ENCODE measurements around the gene TPSD1.
"Not testable (repeated sequence)": the region's sequence is repeated elsewhere in the genome, so short reads cannot be mapped to it uniquely, and the experiment has no call there.

TPSD1 gene

DNA sequence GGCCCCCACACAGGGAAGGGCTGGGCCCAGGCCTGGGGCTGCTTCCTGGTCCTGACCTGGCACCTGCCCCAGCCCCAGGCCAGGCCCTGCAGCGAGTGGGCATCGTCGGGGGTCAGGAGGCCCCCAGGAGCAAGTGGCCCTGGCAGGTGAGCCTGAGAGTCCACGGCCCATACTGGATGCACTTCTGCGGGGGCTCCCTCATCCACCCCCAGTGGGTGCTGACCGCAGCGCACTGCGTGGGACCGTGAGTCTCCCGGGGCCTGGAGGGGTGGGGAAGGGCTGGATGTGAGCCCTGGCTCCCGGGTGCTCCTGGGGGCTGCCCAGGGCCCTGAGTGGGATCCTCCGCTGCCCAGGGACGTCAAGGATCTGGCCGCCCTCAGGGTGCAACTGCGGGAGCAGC lies 14.8 kb upstream of the TPSD1 start:
- DNase-seq (ENCODE audit: low read depth), result not testable (repeated sequence)

GRCh38 chr16:1243363-1243762 lies 12.5 kb upstream of the TPSD1 start:
- DNase-seq (ENCODE audit: low read depth), result not testable (repeated sequence)

DNA sequence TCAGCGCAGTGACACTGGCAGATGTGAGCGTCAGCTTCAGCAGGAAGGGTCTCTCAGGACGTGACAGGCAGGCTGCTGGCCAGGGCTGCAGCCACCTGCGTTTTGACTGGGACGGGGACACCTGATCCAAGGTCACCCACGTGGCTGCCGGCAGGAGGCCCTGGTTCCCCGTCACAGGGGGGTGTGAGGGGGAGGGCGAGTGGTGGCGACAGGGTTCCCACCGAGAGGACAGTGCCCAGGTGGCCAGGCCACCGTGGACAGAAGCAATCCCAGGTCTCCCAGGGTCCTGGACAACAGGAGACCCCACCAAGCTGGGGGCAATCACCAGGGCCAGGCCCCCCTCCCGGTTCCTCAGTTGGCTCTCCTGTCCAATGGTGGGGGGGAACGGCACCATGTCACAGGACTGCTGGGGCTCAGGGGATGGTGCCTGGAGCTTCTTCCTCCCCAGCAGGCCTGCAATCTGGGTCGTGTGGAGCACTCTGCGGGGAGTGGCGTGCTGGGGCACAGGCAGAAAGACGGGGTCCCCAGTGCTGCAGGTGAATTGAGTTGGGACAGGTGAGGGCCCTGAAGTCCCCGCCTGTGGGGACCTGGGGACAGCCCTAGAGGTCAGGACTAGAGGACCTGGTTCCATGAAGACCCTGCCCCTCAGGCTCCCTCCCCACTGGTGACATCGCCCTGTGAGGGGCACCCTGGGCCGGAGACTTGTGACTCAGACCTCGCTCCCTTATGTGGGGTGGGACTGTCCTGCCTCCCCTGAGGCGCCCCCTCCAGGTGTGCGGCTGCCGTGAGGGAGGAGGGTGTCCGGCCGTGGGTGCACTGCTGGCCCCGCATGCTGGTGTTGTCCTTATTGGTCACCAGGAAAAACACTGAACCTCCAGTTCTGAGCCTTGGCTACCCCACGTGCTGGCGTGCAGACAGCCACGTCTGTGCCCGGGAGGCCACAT lies 11.7 kb upstream of the TPSD1 start:
- not testable (repeated sequence) for DNase-seq (ENCODE audit: low read depth)

- DNase-seq (ENCODE audit: low read depth), result no peak
These were observed 11.0 kb upstream of the TPSD1 start for GRCh38 chr16:1244881-1245280.

- no peak for DNase-seq (ENCODE audit: low read depth)
These were observed 10.3 kb upstream of the TPSD1 start for GRCh38 chr16:1245452-1246020.

DNA sequence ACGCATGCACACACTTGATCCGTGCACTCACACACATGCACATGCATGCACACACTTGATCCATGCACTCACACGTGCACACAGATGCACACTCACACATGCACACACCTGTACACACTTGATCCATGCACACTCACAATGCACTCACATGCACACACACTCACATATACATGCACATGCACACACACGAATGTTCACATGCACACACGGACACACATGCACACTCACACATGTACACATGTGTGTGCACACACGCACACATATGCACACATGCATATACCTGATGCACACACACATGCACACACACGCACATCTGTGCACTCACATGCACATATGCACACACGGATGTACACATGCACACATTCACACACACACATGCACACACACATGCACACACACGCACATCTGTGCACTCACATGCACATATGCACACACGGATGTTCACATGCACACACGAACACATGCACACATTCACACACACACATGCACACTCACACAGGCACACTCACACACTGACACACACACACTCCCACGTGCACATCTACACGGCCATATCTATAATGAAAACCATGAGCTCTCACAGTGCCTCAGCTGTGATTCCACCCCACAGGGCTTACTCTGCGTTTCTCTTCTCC lies 7.8 kb upstream of the TPSD1 start:
- not testable (repeated sequence) for DNase-seq (ENCODE audit: low read depth)

GRCh38 chr16:1249031-1249755 lies 6.7 kb upstream of the TPSD1 start:
- DNase-seq (ENCODE audit: low read depth), result not testable (repeated sequence)

- not testable (repeated sequence) for DNase-seq (ENCODE audit: low read depth)
These were observed 2.0 kb upstream of the TPSD1 start for GRCh38 chr16:1253701-1254364.

DNA sequence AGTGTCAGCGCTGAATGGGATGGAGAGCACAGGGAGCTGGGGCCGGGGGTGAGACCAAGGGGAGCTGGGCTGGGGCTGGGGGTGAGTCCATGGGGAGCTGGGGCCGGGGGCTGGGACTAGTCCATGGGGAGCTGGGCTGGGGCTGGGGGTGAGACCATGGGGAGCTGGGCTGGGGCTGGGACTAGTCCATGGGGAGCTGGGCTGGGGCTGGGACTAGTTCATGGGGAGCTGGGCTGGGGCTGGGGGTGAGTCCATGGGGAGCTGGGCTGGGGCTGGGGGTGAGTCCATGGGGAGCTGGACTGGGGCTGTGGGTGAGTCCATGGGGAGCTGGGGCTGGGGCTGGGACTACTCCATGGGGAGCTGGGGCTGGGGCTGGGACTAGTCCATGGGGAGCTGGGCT lies 1.0 kb upstream of the TPSD1 start:
- DNase-seq (ENCODE audit: low read depth), result not testable (repeated sequence)

- DNase-seq (ENCODE audit: low read depth), result not testable (repeated sequence)
These were observed 516 bp downstream of the TPSD1 start for GRCh38 chr16:1256296-1256873.

GRCh38 chr16:1256874-1257322 lies 1.0 kb downstream of the TPSD1 start:
- no peak for DNase-seq (ENCODE audit: low read depth)

DNA sequence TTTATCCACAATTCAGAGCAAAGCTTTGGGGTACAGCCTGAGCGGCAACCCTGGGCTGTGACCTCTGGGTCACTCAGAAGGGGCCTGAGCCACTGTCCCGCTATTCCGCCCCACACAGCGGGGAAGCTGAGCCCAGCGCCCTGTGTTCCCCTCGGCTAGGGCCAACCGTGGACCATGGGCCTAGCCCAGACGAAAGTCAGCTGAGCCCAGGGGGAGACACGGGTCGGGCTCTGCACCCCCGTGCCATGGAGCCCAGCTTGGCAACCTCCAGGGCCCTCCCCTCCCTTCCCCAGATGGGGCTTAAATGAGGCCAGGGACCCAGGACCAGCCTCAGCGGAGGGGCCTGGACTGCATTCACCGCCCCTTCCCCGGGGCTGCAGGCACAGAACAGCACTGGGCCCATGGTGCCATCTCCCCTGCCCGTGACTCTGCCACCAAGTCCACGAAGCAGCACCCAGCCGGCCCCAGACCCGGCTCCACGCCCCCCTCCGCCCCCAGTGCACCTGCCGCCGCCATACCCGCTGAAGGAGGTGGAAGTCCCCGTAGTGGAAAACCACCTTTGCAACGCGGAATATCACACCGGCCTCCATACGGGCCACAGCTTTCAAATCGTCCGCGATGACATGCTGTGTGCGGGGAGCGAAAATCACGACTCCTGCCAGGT lies 1.8 kb downstream of the TPSD1 start:
- DNase-seq (ENCODE audit: low read depth), result no peak

DNA sequence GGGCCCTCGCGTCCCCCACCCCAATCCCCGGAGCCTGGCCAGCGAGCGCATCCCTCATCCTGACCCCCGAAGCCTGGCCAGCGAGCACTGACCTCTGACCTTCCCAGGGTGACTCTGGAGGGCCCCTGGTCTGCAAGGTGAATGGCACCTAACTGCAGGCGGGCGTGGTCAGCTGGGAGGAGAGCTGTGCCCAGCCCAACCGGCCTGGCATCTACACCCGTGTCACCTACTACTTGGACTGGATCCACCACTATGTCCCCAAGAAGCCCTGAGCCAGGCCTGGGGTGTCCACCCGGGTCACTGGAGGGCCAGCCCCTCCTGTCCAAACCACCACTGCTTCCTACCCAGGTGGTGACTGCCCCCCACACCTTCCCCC lies 2.3 kb downstream of the TPSD1 start:
- DNase-seq (ENCODE audit: low read depth), result no peak

- no peak for DNase-seq (ENCODE audit: low read depth)
These were observed 3.3 kb downstream of the TPSD1 start for GRCh38 chr16:1258906-1259759.

- DNase-seq (ENCODE audit: low read depth), result no peak
These were observed 3.8 kb downstream of the TPSD1 start for GRCh38 chr16:1259760-1260068.

DNA sequence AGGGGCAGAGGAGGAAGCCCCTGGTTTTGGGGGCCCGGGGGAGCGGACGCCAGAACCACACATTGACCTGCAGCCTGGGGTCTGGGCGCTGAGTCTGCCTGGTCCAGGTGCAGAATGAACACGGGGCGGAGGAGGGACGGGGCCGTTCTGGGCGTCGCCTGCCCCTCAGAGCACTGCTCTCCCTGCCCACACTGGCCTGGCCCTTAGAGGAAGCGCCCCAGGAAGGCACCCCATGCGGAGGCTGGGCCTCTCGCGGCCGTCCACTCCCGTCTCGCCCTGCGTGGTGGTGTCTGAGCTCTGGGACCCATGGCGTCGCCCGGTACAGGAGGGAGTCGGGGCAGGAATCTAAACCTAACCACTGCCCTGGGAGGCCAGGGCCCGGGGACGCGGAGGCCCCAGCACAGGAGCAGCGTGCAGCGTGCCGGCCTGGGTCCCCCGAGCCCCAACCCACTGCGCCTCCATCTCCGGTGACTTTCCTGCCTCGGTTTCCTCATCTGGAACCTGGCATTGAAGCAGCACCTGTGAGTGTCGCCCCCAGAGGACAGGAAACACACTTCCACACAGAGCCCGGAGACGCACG lies 4.3 kb downstream of the TPSD1 start:
- no peak for DNase-seq (ENCODE audit: low read depth)

- DNase-seq (ENCODE audit: low read depth), result no peak
These were observed 5.4 kb downstream of the TPSD1 start for GRCh38 chr16:1261131-1261892.

DNA sequence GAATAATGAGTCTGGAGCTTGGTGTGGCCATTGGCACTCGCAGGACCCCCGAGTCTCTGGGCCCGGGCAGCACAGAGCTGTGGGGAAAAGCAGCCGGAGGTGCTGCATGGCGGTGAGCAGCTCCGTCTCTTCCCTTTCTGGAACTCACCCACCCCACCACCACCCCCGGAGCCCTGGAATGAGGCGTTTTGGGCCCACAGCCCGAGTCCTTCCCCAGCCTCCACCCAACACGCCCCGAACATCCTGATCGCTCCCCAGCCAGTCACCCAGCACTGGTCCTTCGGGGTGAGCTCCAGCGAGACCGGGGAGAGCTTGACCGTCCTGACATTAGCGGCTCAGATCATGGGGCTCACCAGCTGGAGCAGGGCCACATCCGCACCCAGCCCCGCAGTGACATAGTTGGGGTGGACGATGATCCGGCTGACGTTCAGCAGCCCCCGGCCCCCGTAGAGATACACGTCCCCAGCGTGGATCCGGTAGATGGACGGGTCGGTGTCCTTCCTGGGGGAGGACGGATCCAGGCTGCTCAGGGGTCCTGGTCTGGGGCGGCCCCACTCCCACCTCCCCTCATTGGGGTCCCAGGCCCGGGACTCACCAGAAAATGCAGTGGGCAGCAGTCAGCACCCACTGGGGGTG lies 6.5 kb downstream of the TPSD1 start:
- DNase-seq (ENCODE audit: low read depth), result no peak
